Endometrium (tissue), 2 donors: ENCODE data around the gene FAM217B.

Experiments used
- FAIRE-seq: peaks from 2 replicates; lab custom pipeline; 2012; peaks lifted over from hg19 to GRCh38; lab: Jason Lieb, UNC
- donor health status: control.
- donor health status: control.

The FAM217B gene

DNA sequence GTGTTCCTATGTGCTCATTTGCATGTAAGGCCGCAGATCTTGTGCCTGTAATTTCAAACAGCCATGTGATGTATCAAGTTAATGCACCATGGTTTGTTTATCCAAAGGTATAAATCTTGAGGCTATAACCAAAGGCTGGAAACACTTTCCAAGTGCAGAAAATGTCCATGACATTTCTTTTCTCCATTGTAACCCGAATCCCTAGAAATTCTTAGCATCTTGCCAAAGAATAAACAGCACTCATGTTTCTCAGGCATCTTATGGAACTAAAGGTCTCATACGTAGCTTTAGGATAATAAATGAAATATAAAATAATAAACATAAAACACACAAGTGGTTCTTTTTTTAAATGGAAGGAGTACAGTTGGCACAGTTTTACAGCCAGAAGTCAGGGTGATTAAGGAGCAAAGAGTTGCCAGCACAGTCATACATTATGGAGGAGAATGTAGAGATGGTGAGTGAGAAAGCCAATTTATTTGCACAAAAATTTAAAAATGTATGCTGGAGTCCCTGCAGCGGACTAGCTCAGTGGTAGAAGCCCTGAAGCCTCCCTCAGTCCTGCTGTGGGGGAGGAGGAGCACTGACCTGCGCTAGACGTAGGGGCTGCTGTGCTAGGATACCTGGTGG lies 36.1 kb downstream of the FAM217B start:
- no peak for FAIRE-seq

DNA sequence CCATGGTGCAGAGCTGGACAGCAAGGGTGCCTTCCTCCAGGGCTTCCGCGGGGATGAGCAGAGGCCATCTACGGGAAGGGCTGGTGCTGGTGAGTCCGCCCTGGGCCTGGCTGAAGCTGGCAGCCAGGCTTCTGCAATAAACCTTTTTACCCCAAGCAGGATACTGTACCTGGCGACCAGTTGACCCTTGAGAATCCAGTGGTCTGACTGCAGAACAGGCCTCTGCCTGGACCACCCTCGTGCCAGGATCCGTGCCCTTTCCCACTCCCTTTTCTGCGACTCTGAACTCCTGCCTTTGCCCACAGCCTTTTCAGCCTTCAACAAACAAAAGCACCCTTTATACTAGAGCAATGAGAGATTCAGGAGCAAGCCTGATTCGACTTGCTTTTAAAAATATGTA lies 36.9 kb downstream of the FAM217B start:
- FAIRE-seq: no peak

DNA sequence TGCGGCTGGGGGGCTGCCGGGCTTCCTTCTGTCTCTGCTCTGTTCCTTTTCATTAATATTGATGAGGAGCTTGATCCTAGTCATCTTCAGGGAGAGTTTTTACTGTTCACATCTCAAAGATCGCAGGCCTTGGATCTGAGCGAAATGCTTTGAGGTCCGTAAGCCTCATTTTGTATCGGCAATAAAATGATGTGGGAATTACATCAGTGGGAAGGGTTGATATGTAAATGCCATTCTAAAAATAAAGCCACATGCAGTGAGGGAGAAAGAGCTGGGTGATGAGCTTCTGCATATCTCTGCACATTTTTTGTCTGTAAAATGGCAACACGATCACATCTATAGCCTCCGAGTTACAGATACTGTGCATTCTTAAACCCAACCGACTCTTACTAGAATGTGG lies 42.9 kb downstream of the FAM217B start:
- no peak for FAIRE-seq

DNA sequence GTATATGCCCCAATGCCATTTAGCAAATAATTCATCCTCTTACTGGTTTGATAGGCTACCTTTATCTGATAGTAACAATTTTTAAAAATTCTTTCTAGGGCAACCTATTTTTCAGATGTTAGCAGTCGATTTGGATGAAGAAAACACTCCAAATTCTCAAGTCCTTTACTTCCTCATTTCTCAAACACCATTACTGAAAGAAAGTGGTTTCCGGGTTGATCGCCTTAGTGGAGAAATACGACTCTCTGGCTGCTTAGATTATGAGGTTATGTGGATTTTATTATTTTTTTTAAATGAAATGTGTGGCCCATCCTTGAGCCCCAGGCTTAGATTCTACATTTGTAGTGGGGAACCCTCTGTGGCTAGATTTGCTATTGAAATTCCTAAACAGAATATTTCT lies 44.4 kb downstream of the FAM217B start:
- FAIRE-seq: no peak

DNA sequence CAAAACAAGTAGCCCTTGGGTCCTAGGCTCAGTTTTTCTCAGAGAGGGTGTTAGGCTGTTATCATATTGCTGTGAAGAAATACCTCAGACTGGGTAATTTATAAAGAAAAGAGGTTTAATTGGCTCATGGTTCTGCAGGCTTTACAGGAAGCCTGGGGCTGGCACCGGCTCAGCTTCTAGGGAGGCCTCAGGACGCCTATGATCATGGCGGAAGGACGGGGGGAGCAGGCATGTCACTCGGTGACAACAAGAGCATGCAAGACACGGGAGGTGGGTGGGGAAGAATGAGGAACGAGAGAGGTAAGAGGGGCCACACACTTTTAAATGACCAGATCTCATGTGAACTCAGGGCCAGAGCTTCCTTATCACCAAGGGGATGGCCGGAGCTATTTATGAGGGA lies 45.0 kb downstream of the FAM217B start:
- FAIRE-seq: no peak

DNA sequence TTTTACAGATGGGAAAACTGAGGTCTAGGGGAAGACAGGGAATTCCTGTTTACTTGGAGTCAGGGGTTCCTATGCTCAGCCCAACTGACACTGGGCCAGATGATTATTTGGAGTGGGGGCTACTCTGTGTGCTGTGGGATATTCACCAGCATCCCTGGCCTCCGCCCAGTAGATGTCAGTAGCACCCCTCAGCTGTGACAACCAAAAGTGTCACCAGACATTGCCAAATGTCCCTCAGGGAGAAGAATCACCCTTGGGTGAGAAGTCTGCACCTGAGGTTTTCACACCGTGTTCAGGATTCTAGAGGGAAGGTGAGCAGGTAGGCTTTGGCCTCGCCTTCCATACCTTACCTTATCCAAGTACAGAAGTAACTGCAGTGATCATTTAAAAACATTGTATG lies 45.7 kb downstream of the FAM217B start:
- no peak for FAIRE-seq

DNA sequence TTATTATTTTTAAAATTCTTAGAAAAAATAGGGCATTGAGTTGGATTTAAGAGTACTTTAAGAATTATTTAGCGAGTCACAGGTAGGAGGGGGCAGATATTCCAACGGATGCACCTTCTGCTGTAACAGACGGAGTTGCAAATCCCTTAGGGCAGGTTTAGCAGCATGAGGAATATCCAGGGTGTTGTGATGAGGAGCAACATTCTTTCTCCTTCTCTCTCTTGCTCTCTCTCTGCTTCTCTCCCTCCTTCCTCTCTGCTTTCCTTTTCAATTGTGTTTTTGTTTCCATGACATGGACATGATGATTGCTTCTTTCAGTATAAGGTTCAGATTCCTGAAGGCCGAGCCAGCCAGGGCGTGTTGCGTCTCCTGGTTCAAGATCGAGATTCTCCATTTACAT lies 46.9 kb downstream of the FAM217B start:
- no peak for FAIRE-seq

DNA sequence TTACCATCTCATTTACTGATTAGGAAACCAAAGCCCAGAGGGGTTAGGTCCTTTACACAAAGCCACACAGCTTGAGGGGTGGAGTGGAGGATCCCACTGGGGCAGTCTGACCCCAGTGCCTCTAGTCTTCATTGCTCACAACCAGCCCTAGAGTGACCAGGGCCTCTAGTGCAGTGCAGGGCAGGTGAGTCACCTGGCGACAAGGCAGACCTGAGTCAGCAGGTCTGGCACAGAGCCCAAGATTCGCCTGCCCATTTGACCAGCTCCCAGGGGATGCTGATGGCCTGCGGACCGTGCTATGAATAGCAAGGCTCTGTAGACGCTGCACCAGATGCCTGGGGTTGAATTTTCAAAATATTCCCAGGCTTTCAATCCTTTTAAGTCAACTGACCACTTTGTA lies 48.0 kb downstream of the FAM217B start:
- no peak for FAIRE-seq

DNA sequence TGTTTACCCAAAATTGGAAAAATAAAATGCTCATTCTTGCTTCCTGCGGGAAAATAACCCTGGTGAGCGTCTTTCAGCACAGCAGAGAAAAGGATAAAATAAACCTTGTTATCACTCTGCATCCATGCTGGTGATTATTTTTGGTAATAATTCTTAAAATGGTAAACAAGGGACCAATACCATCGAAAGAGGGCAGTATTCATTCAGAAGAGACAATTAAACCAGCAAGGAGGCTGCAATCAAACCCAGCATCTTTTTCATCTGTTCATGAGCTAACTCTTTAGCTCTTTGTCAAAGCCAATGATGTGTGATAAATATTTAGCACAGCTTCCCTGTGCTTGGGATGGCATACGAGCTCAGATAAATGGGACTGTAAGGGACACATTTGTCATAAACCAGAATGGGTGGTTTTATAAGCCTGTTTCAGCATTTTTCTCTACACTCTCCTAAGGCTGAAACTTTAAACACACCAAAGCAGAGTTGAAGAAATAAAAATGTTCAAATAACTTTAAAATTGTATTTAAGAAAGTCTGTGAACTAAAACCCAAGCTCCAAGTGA lies 52.4 kb downstream of the FAM217B start:
- FAIRE-seq: no peak

DNA sequence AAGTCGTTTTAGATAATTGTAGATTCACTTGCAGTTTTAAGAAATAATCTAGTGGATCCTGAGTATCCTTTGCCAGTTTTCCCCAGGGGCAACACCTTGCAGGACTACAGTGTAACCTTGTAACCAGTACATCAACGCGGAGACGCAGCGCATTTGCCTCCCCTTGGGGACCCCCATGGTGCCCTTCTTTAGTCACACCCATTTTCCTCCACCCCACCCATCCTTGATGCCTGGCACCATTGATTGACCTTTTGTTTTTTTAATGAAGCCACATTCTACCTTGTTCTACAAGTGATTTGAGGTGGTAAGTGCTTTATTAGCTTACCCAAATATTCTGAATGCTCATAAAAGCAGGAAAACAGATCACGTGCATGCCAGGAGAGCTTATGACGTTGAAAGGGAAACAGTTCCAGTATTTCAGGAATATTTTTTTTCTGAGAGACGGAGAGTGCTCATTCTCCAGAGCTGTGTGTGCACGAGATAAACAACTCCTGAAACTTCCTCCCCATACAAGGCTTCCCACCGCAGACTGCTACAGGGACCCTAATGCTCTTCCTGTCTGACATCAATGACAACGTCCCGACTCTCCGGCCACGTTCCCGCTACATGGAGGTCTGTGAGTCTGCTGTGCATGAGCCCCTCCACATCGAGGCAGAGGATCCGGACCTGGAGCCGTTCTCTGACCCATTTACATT lies 53.7 kb downstream of the FAM217B start:
- FAIRE-seq: no peak

DNA sequence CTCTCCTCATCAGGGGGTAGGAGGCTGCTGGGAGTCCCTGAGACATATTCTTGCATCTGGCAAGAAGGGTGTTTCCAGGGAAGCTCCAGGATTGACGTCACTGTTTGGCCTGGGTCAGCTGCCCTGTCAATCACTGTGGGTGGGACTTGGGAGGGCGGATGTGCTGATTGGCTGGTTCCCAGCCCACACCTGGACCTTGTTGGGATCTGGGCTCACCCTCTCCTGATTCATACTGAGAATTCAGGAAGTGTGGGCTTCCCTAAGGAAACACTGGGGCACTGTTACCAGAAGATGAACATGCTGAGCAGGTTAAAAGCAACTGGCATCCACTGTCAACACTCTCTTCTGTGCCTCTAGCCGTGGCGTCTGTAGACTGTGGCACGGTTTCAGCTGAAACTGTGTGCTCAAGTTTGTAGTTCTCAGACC lies 54.5 kb downstream of the FAM217B start:
- FAIRE-seq: no peak

DNA sequence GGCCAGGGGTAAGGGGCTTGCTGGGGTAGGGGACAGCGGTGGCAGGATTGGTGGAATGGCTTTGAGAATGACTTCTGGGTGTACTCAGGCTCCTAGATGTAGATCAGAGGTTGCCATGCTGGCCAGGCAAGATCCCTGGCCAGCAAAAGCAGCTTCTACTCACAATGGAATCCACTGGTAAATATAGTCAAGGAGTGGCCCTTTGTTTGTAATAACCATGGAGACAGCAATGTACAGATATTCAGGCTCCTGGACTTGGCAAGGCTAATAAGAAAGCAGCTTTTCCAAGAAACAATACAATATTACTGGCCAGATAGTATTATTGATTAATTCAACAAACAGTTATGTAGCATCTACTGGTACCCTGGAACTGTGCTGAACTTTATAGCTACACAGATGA lies 55.9 kb downstream of the FAM217B start:
- FAIRE-seq: no peak

DNA sequence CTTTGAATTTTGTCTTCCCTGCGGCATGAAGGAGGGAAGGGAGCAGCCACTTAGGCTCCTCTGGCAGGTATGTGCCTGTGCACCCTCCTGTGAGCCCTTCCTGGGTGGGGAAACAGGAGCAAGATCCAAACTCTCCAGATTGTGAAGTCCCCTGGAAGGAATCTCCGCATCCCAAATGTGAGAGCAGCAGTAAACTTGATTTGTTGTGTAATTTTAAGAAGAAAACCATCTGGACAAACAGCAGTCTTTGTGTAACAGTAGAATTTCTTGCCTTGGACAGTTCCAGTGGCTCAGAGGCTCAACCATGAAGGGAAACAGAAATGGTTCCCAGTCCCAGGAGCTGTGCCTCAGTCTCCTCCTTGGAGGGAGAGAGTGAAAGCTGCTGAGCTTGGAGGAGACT lies 57.7 kb downstream of the FAM217B start:
- no peak for FAIRE-seq
